ENCODE results near the gene TERC.

DNA sequence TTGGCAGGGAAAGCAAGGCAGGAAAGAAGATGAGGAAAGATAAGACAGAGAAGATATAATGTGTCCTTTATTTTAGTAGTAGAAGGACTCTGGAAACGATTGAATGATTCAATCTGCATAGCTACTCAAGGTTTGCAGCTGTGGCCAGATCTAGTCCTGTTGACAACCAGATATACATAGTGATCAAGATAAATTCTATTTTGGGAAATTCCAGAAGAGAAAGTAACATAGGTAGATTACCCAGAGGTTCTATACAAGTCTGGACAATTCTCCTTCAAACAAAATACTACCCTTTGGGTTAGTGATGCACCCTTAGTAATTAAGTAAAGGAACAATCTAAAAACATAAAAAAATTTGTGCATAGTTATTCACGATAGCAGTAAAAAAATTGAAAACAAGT lies 9.4 kb downstream of the TERC start:
- no peak for TF ChIP-seq NFIC (IDR thresholded peaks at IDR 0.05)
- TF ChIP-seq EP300 (IDR thresholded peaks at IDR 0.05; ENCODE audit: borderline replicate concordance) = no peak
- TF ChIP-seq TAF1 (IDR thresholded peaks at IDR 0.05; ENCODE audit: low read depth) = no peak
- no peak for TF ChIP-seq CREB1 (IDR thresholded peaks at IDR 0.05; ENCODE audit: low read depth)
- TF ChIP-seq, protein P1, sequence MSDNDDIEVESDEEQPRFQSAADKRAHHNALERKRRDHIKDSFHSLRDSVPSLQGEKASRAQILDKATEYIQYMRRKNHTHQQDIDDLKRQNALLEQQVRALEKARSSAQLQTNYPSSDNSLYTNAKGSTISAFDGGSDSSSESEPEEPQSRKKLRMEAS (IDR thresholded peaks at IDR 0.05) = no peak
- TF ChIP-seq, protein P2, sequence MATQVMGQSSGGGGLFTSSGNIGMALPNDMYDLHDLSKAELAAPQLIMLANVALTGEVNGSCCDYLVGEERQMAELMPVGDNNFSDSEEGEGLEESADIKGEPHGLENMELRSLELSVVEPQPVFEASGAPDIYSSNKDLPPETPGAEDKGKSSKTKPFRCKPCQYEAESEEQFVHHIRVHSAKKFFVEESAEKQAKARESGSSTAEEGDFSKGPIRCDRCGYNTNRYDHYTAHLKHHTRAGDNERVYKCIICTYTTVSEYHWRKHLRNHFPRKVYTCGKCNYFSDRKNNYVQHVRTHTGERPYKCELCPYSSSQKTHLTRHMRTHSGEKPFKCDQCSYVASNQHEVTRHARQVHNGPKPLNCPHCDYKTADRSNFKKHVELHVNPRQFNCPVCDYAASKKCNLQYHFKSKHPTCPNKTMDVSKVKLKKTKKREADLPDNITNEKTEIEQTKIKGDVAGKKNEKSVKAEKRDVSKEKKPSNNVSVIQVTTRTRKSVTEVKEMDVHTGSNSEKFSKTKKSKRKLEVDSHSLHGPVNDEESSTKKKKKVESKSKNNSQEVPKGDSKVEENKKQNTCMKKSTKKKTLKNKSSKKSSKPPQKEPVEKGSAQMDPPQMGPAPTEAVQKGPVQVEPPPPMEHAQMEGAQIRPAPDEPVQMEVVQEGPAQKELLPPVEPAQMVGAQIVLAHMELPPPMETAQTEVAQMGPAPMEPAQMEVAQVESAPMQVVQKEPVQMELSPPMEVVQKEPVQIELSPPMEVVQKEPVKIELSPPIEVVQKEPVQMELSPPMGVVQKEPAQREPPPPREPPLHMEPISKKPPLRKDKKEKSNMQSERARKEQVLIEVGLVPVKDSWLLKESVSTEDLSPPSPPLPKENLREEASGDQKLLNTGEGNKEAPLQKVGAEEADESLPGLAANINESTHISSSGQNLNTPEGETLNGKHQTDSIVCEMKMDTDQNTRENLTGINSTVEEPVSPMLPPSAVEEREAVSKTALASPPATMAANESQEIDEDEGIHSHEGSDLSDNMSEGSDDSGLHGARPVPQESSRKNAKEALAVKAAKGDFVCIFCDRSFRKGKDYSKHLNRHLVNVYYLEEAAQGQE (IDR thresholded peaks at IDR 0.05; ENCODE audit: low read depth) = no peak
- TF ChIP-seq RAD21 (IDR thresholded peaks at IDR 0.05; ENCODE audit: low read depth) = no peak
- no peak for TF ChIP-seq EGR1 (IDR thresholded peaks at IDR 0.05)
- no peak for TF ChIP-seq CEBPB (IDR thresholded peaks at IDR 0.05)
- no peak for TF ChIP-seq TCF12 (IDR thresholded peaks at IDR 0.05; ENCODE audit: low read depth)
- no peak for TF ChIP-seq FOXM1 (IDR thresholded peaks at IDR 0.05; ENCODE audit: borderline replicate concordance, low read depth)

All from Ishikawa (cell line).